ENCODE measurements around the gene CCDC91.

DNA sequence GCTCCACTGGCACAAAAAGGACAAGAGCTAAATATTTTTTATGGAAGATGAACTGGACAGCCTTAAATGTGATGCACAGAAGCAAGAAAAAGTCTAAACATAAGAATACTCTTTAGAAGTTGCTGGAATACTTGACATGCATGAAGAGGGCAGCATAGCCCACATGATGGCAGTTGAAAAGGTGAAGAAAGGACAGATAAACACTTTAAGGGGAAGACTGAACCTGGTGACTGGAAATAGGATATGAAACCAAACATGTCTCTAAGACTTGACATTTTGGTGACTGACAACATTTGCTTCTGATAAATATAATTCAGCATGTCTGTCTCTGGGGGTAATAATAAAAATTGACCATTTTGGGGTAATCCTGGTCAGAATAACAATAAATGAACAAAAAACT is 273.1 kb downstream of the CCDC91 start:
- TF ChIP-seq CTCF (IDR thresholded peaks at IDR 0.05; ENCODE audit: insufficient read depth, low read length) (no peak), GABPA (IDR thresholded peaks at IDR 0.05; ENCODE audit: low read depth) (no peak)
